ENCODE measurements around the gene MACO1. TPM values are rescaled to one million over a fixed set of nuclear protein-coding genes. Genes with fewer than 3 reads are reported as not detected.
"Not testable (repeated sequence)": the region's sequence is repeated elsewhere in the genome, so short reads cannot be mapped to it uniquely, and the experiment has no call there.

The MACO1 gene
- total RNA-seq, 2 experiments from 2014 or later, result 24.1 to 24.9 TPM

GRCh38 chr1:25505656-25506385 lies 75.1 kb downstream of the MACO1 start:
- TF ChIP-seq, protein P1, sequence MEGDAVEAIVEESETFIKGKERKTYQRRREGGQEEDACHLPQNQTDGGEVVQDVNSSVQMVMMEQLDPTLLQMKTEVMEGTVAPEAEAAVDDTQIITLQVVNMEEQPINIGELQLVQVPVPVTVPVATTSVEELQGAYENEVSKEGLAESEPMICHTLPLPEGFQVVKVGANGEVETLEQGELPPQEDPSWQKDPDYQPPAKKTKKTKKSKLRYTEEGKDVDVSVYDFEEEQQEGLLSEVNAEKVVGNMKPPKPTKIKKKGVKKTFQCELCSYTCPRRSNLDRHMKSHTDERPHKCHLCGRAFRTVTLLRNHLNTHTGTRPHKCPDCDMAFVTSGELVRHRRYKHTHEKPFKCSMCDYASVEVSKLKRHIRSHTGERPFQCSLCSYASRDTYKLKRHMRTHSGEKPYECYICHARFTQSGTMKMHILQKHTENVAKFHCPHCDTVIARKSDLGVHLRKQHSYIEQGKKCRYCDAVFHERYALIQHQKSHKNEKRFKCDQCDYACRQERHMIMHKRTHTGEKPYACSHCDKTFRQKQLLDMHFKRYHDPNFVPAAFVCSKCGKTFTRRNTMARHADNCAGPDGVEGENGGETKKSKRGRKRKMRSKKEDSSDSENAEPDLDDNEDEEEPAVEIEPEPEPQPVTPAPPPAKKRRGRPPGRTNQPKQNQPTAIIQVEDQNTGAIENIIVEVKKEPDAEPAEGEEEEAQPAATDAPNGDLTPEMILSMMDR (IDR thresholded peaks at IDR 0.05), result no peak
- peaks cover 2% of the 10 kb centered on the region for H3K36me3 ChIP-seq (ENCODE audit: insufficient read depth, low read length)
- peak overlapping the region; percentile 84 for H3K27ac Mint-ChIP-seq
- peaks cover 27% of the 10 kb centered on the region for H3K4me1 ChIP-seq (ENCODE audit: insufficient read depth, low read length)
- intact Hi-C loops (cut with DNase I, micrococcal nuclease), result loop anchor here in 1 of 2 experiments (10.0 kb wide), 1 partner anchor 59 kb away; no protein-coding TSS in a partner anchor
- H3K9me3 ChIP-seq (ENCODE audit: control insufficient read depth in 1 of 2, insufficient read depth in 1 of 2, low read length in 2 of 2), result no peaks in the 10 kb centered on the region
- H3K27ac ChIP-seq (ENCODE audit: low read depth in 1 of 2, low read length in 2 of 2), result no peak overlapping the region
- CTCF ChIA-PET, result interaction anchor here (0.8 to 1.9 kb wide), 4 partner anchors 15 to 305 kb away, joined by 3 to 4 read pairs (median 4); no protein-coding TSS in a partner anchor
- POLR2A ChIA-PET, result interaction anchor here (1.1 to 4.8 kb wide), 5 partner anchors 14 to 259 kb away, joined by 3 to 34 read pairs (median 5); partner anchors contain the start of gene RSRP1
- no peaks in the 10 kb centered on the region for H3K27me3 Mint-ChIP-seq
- H3K36me3 Mint-ChIP-seq (ENCODE audit: low read depth), result peaks cover 22% of the 10 kb centered on the region
- no peak for ATAC-seq (ENCODE audit: poor library complexity)
- no peaks in the 10 kb centered on the region for H3K9me3 Mint-ChIP-seq
- H3K27me3 ChIP-seq (ENCODE audit: control insufficient read depth in 1 of 2, insufficient read depth in 2 of 2, low read length in 2 of 2), result no peaks in the 10 kb centered on the region
- H3K4me3 Mint-ChIP-seq, result peak overlapping the region; percentile 80
- DNase-seq, result no peak
- H3K4me3 ChIP-seq (ENCODE audit: low read length), result no peak overlapping the region
- H3K4me1 Mint-ChIP-seq (ENCODE audit: low read depth), result peaks cover 34% of the 10 kb centered on the region

- peaks cover 12% of the 10 kb centered on the region for H3K36me3 Mint-ChIP-seq (ENCODE audit: low read depth)
- CTCF ChIA-PET, result interaction anchor here (1.3 kb wide), 1 partner anchor 14 kb away, joined by 3 read pairs; no protein-coding TSS in a partner anchor
- not testable (repeated sequence) for H3K9me3 ChIP-seq (ENCODE audit: control insufficient read depth in 1 of 2, insufficient read depth in 1 of 2, low read length in 2 of 2); H3K9me3 Mint-ChIP-seq; H3K27me3 Mint-ChIP-seq; H3K27ac ChIP-seq (ENCODE audit: low read depth in 1 of 2, low read length in 2 of 2); H3K4me3 ChIP-seq (ENCODE audit: low read length); H3K27me3 ChIP-seq (ENCODE audit: control insufficient read depth in 1 of 2, insufficient read depth in 2 of 2, low read length in 2 of 2); ATAC-seq (ENCODE audit: poor library complexity); H3K36me3 ChIP-seq (ENCODE audit: insufficient read depth, low read length)
- intact Hi-C loops (cut with DNase I, micrococcal nuclease), result loop anchor here in 1 of 2 experiments (10.0 kb wide), 1 partner anchor 58 kb away; no protein-coding TSS in a partner anchor
- POLR2A ChIA-PET, result interaction anchor here (1.1 to 4.8 kb wide), 5 partner anchors 13 to 260 kb away, joined by 3 to 34 read pairs (median 5); partner anchors contain the start of gene RSRP1
- H3K27ac Mint-ChIP-seq, result peak overlapping the region; percentile 84
- H3K4me1 Mint-ChIP-seq (ENCODE audit: low read depth), result peaks cover 34% of the 10 kb centered on the region
- H3K4me3 Mint-ChIP-seq, result peak overlapping the region; percentile 80
- H3K4me1 ChIP-seq (ENCODE audit: insufficient read depth, low read length), result peaks cover 27% of the 10 kb centered on the region
- DNase-seq, result peak in 11 of 14 experiments; percentile 21 to 65 (median 56)
Observed at GRCh38 chr1:25506566-25507463, 76.1 kb downstream of the MACO1 start.

GRCh38 chr1:25513666-25514065 lies 83.0 kb downstream of the MACO1 start:
- intact Hi-C loops (cut with DNase I, micrococcal nuclease), result no loop called here
- Mint-ChIP-seq H3K4me1 (ENCODE audit: low read depth) (no peaks in the 10 kb centered on the region), H3K9me3 (no peaks in the 10 kb centered on the region), H3K4me3 (no peak overlapping the region), H3K36me3 (ENCODE audit: low read depth) (no peaks in the 10 kb centered on the region), H3K27ac (no peak overlapping the region), H3K27me3 (no peaks in the 10 kb centered on the region)
- Histone ChIP-seq H3K4me3 (ENCODE audit: low read length) (no peak overlapping the region), H3K27me3 (ENCODE audit: control insufficient read depth in 1 of 2, insufficient read depth in 2 of 2, low read length in 2 of 2) (no peaks in the 10 kb centered on the region), H3K9me3 (ENCODE audit: control insufficient read depth in 1 of 2, insufficient read depth in 1 of 2, low read length in 2 of 2) (peaks cover 0 to 5% of the 10 kb centered on the region in 2 experiments), H3K27ac (ENCODE audit: low read depth in 1 of 2, low read length in 2 of 2) (no peak overlapping the region), H3K4me1 (ENCODE audit: insufficient read depth, low read length) (no peaks in the 10 kb centered on the region), H3K36me3 (ENCODE audit: insufficient read depth, low read length) (no peaks in the 10 kb centered on the region)
- POLR2A ChIA-PET, result no interaction called here
- TF ChIP-seq, protein P1 (IDR thresholded peaks at IDR 0.05), result no peak
- DNase-seq, result no peak
- CTCF ChIA-PET, result no interaction called here
- no peak for ATAC-seq (ENCODE audit: poor library complexity)
